C4-2B (cell line): Measurements from ENCODE around the gene CARD8.
"Not testable (repeated sequence)": the region's sequence is repeated elsewhere in the genome, so short reads cannot be mapped to it uniquely, and the experiment has no call there.

Source experiments
- H3K27ac ChIP-seq: fragments of 450-650 bp; 2 replicates; pipeline ENCODE4 v1.5.1; 2017
- CTCF ChIP-seq: fragments of 450-650 bp; conservative IDR thresholded peaks from 2 replicates; pipeline ENCODE4 v1.5.1; 2017; ENCODE audit warnings: mild to moderate bottlenecking
- ZFX ChIP-seq: fragments of 450-650 bp; IDR thresholded peaks from 2 replicates; pipeline ENCODE4 v1.6.1; 2017

CARD8 gene

GRCh38 chr19:48260359-48260714 is 4.6 kb upstream of the CARD8 start:
- TF ChIP-seq CTCF = peak; percentile 43
- H3K27ac ChIP-seq = not testable (repeated sequence)

GRCh38 chr19:48258992-48259391 is 3.3 kb upstream of the CARD8 start:
- not testable (repeated sequence) for H3K27ac ChIP-seq

- TF ChIP-seq CTCF = no peak
- TF ChIP-seq ZFX = no peak
- no peak overlapping the region for H3K27ac ChIP-seq
Measured at GRCh38 chr19:48258350-48258749, 2.6 kb upstream of the CARD8 start.

- TF ChIP-seq ZFX (no peak), CTCF (no peak)
- peak overlapping the region; percentile 79 for H3K27ac ChIP-seq
Measured at GRCh38 chr19:48254529-48254970, 1.2 kb downstream of the CARD8 start.

GRCh38 chr19:48253999-48254398 is 1.7 kb downstream of the CARD8 start:
- TF ChIP-seq CTCF (no peak), ZFX (no peak)
- H3K27ac ChIP-seq = no peak overlapping the region

GRCh38 chr19:48252609-48253008 is 3.1 kb downstream of the CARD8 start:
- H3K27ac ChIP-seq = no peak overlapping the region
- TF ChIP-seq ZFX = no peak
- no peak for TF ChIP-seq CTCF

- H3K27ac ChIP-seq = no peak overlapping the region
- TF ChIP-seq ZFX (no peak), CTCF (no peak)
Measured at GRCh38 chr19:48250290-48251025, 5.3 kb downstream of the CARD8 start.

- H3K27ac ChIP-seq = no peak overlapping the region
- TF ChIP-seq ZFX (no peak), CTCF (no peak)
Measured at GRCh38 chr19:48249502-48250014, 6.2 kb downstream of the CARD8 start.
